ENCODE measurements around the gene KIR2DL3. TPM values are rescaled to one million over a fixed set of nuclear protein-coding genes. Genes with fewer than 3 reads are reported as not detected.
"Not testable (repeated sequence)": the region's sequence is repeated elsewhere in the genome, so short reads cannot be mapped to it uniquely, and the experiment has no call there.

Gene KIR2DL3
- total RNA-seq, 5 donors from 2014 or later (not counting 1 experiment from before 2014, with no cell fraction given): 0.16 to 0.89 (median 0.45) TPM; not detected in 2

DNA sequence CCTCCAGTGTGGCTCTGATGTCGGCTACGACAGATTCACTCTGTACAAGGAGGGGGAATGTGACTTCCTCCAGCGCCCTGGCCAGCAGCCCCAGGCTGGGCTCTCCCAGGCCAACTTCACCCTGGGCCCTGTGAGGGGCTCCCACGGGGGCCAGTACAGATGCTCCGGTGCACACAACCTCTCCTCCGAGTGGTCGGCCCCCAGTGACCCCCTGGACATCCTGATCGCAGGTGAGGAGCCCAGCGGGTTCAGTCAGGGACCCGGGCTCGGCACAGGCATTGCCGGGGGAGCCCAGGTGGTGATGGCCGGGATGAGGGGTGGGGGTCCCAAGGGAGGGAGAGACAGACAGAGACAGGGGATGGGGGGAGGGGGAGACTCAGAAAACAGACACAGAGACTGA is 40.6 kb upstream of the KIR2DL3 start:
- not testable (repeated sequence) for H3K4me3 ChIP-seq (ENCODE audit: control insufficient read depth in 1 of 2, extremely low read depth in 1 of 2, low read length in 1 of 2)

DNA sequence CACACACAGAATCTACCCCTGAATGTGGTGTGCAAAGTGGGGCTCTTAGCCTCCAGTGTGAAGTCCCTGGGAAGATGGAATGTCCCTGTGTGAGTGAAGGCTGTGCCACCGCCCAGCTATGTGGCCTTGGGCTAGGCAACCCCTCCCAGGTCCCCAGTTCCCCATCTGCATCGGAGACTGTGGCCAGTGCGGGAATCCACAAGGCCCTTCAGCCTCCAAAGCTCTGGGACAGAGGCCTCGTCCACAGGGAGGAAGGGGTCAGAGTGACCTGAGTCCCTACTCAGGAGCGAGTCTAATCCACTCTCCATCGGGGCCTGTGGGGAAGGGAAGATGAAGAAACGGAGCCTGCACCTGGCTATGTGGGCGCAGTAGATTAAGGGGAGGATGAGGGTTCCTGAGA is 33.4 kb upstream of the KIR2DL3 start:
- Histone ChIP-seq H3K36me3 (ENCODE audit: control insufficient read depth in 2 of 2, extremely low read depth in 1 of 2, insufficient read depth in 1 of 2, low read length in 1 of 2) (no peaks in the 10 kb centered on the region), H3K9me3 (no peaks in the 10 kb centered on the region), H3K4me1 (ENCODE audit: control insufficient read depth in 1 of 2, extremely low read depth in 1 of 2, insufficient read depth in 2 of 2, low read length in 2 of 2) (peaks cover 0 to 12% of the 10 kb centered on the region in 2 experiments), H3K27ac (ENCODE audit: low read length) (no peak overlapping the region), H3K4me3 (ENCODE audit: control insufficient read depth in 1 of 2, extremely low read depth in 1 of 2, low read length in 1 of 2) (no peak overlapping the region), H3K27me3 (replicated peaks in 1 of 2; ENCODE audit: control insufficient read depth in 2 of 2, extremely low read depth in 1 of 2, insufficient read depth in 2 of 2, low read length in 1 of 2) (peaks cover 0 to 20% of the 10 kb centered on the region in 2 experiments)
- Mint-ChIP-seq H3K9me3 (no peaks in the 10 kb centered on the region), H3K27ac (no peak overlapping the region), H3K4me1 (peaks cover 0 to 15% (median 6%) of the 10 kb centered on the region in 3 donors), H3K36me3 (no peaks in the 10 kb centered on the region), H3K27me3 (peaks cover 11 to 16% of the 10 kb centered on the region in 2 donors), H3K4me3 (no peak overlapping the region)
- no peak for DNase-seq
- no peak for ATAC-seq (replicated peaks in 1 of 4)
- POLR2A ChIA-PET: no interaction called here
- 73% methylated on average over 6 of the region's 8 CpGs for WGBS (ENCODE audit: insufficient coverage)
- CTCF ChIA-PET: no interaction called here

More for the DNA sequence above, 40.6 kb upstream of the KIR2DL3 start:
- ATAC-seq (replicated peaks in 1 of 4); H3K36me3 ChIP-seq (ENCODE audit: control insufficient read depth in 2 of 2, extremely low read depth in 1 of 2, insufficient read depth in 1 of 2, low read length in 1 of 2); H3K9me3 Mint-ChIP-seq; H3K4me1 ChIP-seq (ENCODE audit: control insufficient read depth in 1 of 2, extremely low read depth in 1 of 2, insufficient read depth in 2 of 2, low read length in 2 of 2); DNase-seq; H3K4me1 Mint-ChIP-seq; POLR2A ChIA-PET; H3K27ac ChIP-seq (ENCODE audit: low read length); H3K36me3 Mint-ChIP-seq; H3K27ac Mint-ChIP-seq; H3K4me3 Mint-ChIP-seq; H3K9me3 ChIP-seq; CTCF ChIA-PET: not testable (repeated sequence)
- H3K27me3 ChIP-seq (replicated peaks in 1 of 2; ENCODE audit: control insufficient read depth in 2 of 2, extremely low read depth in 1 of 2, insufficient read depth in 2 of 2, low read length in 1 of 2): peaks cover 0 to 36% of the 10 kb centered on the region in 2 experiments
- peaks cover 28 to 44% of the 10 kb centered on the region in 2 donors for H3K27me3 Mint-ChIP-seq
- WGBS (ENCODE audit: insufficient coverage): 82% methylated on average over 9 of the region's 13 CpGs

DNA sequence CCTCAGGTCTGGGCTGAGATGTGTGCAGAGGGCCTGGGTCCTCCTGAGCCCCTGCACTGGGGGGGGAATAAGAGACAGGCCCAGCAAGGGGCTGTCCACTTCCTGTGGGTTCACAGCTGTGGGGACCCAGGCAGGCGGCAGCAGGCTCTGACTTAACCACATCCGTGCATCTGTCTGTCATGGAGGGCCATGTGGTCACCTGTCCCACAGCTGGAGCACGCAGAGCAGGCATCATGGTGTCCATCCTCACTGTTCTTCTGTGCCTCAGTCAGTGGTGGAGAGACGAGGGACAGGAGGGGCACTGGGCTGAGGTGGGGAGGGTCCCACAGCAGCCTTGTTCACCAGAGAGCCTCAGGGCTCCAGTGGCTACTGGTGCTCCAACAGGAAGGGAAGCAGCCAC is 30.4 kb upstream of the KIR2DL3 start:
- Mint-ChIP-seq H3K27ac (no peak overlapping the region), H3K4me1 (peaks cover 0 to 21% (median 8%) of the 10 kb centered on the region in 3 donors), H3K9me3 (no peaks in the 10 kb centered on the region), H3K27me3 (peaks cover 8% of the 10 kb centered on the region in 2 donors), H3K4me3 (no peak overlapping the region), H3K36me3 (no peaks in the 10 kb centered on the region)
- ChIA-PET CTCF (no interaction called here), POLR2A (no interaction called here)
- no peaks in the 10 kb centered on the region for H3K36me3 ChIP-seq (ENCODE audit: control insufficient read depth in 2 of 2, extremely low read depth in 1 of 2, insufficient read depth in 1 of 2, low read length in 1 of 2)
- ATAC-seq (replicated peaks in 1 of 4) (peak in 1 of 4 experiments; percentile 48), DNase-seq (peak in 5 of 35 experiments; percentile 4 to 19 (median 10))
- 0% methylated on average over 3 of the region's 4 CpGs for WGBS (ENCODE audit: insufficient coverage)
- no peak overlapping the region for H3K27ac ChIP-seq (ENCODE audit: low read length)
- no peak overlapping the region for H3K4me3 ChIP-seq (ENCODE audit: control insufficient read depth in 1 of 2, extremely low read depth in 1 of 2, low read length in 1 of 2)
- no peaks in the 10 kb centered on the region for H3K9me3 ChIP-seq
- H3K4me1 ChIP-seq (ENCODE audit: control insufficient read depth in 1 of 2, extremely low read depth in 1 of 2, insufficient read depth in 2 of 2, low read length in 2 of 2): peaks cover 0 to 12% of the 10 kb centered on the region in 2 experiments
- H3K27me3 ChIP-seq (replicated peaks in 1 of 2; ENCODE audit: control insufficient read depth in 2 of 2, extremely low read depth in 1 of 2, insufficient read depth in 2 of 2, low read length in 1 of 2): peaks cover 0 to 19% of the 10 kb centered on the region in 2 experiments

DNA sequence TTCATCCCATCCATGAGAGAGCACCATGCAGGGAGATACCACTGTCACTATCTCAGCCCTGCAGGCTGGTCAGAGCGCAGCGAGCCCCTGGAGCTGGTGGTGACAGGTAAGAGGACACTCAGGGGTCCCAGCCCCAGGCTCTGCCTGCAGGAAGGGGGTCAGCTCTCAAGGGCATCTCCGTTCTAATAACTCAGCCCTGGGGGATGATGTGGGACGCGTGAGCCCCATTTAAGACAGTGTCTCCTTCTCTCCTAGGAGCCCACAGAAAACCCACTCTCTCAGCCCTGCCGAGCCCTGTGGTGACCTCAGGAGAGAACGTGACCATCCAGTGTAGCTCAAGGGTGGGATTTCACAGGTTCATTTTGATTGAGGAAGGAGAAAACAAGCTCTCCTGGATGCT is 29.5 kb upstream of the KIR2DL3 start:
- peaks cover 13 to 14% of the 10 kb centered on the region in 2 donors for H3K27me3 Mint-ChIP-seq
- ATAC-seq (replicated peaks in 1 of 4) (no peak), DNase-seq (no peak)
- no peaks in the 10 kb centered on the region for H3K36me3 ChIP-seq (ENCODE audit: control insufficient read depth in 2 of 2, extremely low read depth in 1 of 2, insufficient read depth in 1 of 2, low read length in 1 of 2)
- WGBS (ENCODE audit: insufficient coverage): no CpG with 5 or more reads among the region's 7 CpGs
- no peak overlapping the region for H3K27ac ChIP-seq (ENCODE audit: low read length)
- peaks cover 0 to 21% (median 8%) of the 10 kb centered on the region in 3 donors for H3K4me1 Mint-ChIP-seq
- H3K27me3 ChIP-seq (replicated peaks in 1 of 2; ENCODE audit: control insufficient read depth in 2 of 2, extremely low read depth in 1 of 2, insufficient read depth in 2 of 2, low read length in 1 of 2): peaks cover 0 to 26% of the 10 kb centered on the region in 2 experiments
- peaks cover 0 to 12% of the 10 kb centered on the region in 2 experiments for H3K4me1 ChIP-seq (ENCODE audit: control insufficient read depth in 1 of 2, extremely low read depth in 1 of 2, insufficient read depth in 2 of 2, low read length in 2 of 2)
- no peak overlapping the region for H3K4me3 ChIP-seq (ENCODE audit: control insufficient read depth in 1 of 2, extremely low read depth in 1 of 2, low read length in 1 of 2)
- H3K4me3 Mint-ChIP-seq: no peak overlapping the region
- ChIA-PET CTCF (no interaction called here), POLR2A (no interaction called here)
- no peaks in the 10 kb centered on the region for H3K36me3 Mint-ChIP-seq
- H3K9me3 Mint-ChIP-seq: no peaks in the 10 kb centered on the region
- no peaks in the 10 kb centered on the region for H3K9me3 ChIP-seq
- no peak overlapping the region for H3K27ac Mint-ChIP-seq

DNA sequence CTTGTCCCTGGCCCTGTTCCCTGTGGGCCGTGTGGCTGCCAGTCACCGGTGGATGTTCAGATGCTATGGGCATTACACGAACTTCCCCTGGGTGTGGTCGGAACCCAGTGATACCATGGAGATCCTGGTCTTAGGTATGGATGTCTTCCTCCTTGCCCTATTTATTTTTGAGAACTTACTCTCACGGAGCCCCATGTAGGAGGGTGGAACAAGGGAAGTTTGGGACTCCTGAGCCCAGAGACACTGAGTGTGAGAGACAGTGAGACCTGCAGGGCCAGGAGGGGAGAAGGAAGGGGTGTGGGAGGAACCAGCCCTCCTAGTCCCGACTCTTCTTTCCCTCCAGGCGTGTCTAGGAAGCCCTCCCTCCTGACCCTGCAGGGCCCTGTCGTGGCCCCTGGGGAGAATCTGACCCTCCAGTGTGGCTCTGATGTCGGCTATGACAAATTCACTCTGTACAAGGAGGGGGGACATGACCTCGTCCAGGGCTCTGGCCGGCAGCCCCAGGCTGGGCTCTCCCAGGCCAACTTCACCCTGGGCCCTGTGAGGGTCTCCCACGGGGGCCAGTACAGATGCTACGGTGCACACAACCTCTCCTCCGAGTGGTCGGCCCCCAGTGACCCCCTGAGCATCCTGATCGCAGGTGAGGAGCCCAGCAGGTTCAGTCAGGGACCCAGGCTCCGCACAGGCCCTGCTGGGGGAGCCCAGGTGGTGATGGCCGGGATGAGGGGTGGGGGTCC is 28.9 kb upstream of the KIR2DL3 start:
- Histone ChIP-seq H3K9me3 (no peaks in the 10 kb centered on the region), H3K27ac (ENCODE audit: low read length) (no peak overlapping the region), H3K27me3 (replicated peaks in 1 of 2; ENCODE audit: control insufficient read depth in 2 of 2, extremely low read depth in 1 of 2, insufficient read depth in 2 of 2, low read length in 1 of 2) (peaks cover 0 to 26% of the 10 kb centered on the region in 2 experiments), H3K36me3 (ENCODE audit: control insufficient read depth in 2 of 2, extremely low read depth in 1 of 2, insufficient read depth in 1 of 2, low read length in 1 of 2) (no peaks in the 10 kb centered on the region), H3K4me3 (ENCODE audit: control insufficient read depth in 1 of 2, extremely low read depth in 1 of 2, low read length in 1 of 2) (no peak overlapping the region), H3K4me1 (ENCODE audit: control insufficient read depth in 1 of 2, extremely low read depth in 1 of 2, insufficient read depth in 2 of 2, low read length in 2 of 2) (peaks cover 0 to 12% of the 10 kb centered on the region in 2 experiments)
- no peaks in the 10 kb centered on the region for H3K36me3 Mint-ChIP-seq
- H3K9me3 Mint-ChIP-seq: no peaks in the 10 kb centered on the region
- WGBS (ENCODE audit: insufficient coverage): 81% methylated on average over 12 of the region's 18 CpGs
- ATAC-seq (replicated peaks in 1 of 4) (no peak), DNase-seq (no peak)
- POLR2A ChIA-PET: no interaction called here
- peaks cover 0 to 21% (median 8%) of the 10 kb centered on the region in 3 donors for H3K4me1 Mint-ChIP-seq
- H3K4me3 Mint-ChIP-seq: no peak overlapping the region
- H3K27me3 Mint-ChIP-seq: peaks cover 11 to 13% of the 10 kb centered on the region in 2 donors
- CTCF ChIA-PET: no interaction called here
- H3K27ac Mint-ChIP-seq: no peak overlapping the region

DNA sequence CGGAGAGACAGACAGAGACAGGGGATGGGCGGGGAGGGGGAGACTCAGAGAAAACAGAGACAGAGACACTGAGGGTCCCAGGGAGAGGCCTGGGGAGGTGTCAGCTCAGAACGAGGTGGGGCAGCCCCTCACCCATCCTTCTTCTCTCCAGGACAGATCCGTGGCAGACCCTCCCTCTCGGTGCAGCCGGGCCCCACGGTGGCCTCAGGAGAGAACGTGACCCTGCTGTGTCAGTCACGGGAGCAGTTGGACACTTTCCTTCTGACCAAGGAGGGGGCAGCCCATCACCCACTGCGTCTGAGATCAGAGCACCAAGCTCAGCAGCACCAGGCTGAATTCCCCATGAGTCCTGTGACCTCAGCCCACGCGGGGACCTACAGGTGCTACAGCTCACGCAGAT is 28.4 kb upstream of the KIR2DL3 start:
- ATAC-seq (replicated peaks in 1 of 4); H3K27ac Mint-ChIP-seq; CTCF ChIA-PET; H3K36me3 ChIP-seq (ENCODE audit: control insufficient read depth in 2 of 2, extremely low read depth in 1 of 2, insufficient read depth in 1 of 2, low read length in 1 of 2); H3K4me3 Mint-ChIP-seq; H3K36me3 Mint-ChIP-seq; H3K27ac ChIP-seq (ENCODE audit: low read length); POLR2A ChIA-PET; H3K9me3 Mint-ChIP-seq; DNase-seq; H3K9me3 ChIP-seq; H3K4me3 ChIP-seq (ENCODE audit: control insufficient read depth in 1 of 2, extremely low read depth in 1 of 2, low read length in 1 of 2): not testable (repeated sequence)
- peaks cover 11 to 13% of the 10 kb centered on the region in 2 donors for H3K27me3 Mint-ChIP-seq
- Histone ChIP-seq H3K4me1 (ENCODE audit: control insufficient read depth in 1 of 2, extremely low read depth in 1 of 2, insufficient read depth in 2 of 2, low read length in 2 of 2) (peaks cover 0 to 12% of the 10 kb centered on the region in 2 experiments), H3K27me3 (replicated peaks in 1 of 2; ENCODE audit: control insufficient read depth in 2 of 2, extremely low read depth in 1 of 2, insufficient read depth in 2 of 2, low read length in 1 of 2) (peaks cover 0 to 26% of the 10 kb centered on the region in 2 experiments)
- WGBS (ENCODE audit: insufficient coverage): 88% methylated on average over 10 of the region's 13 CpGs
- H3K4me1 Mint-ChIP-seq: peaks cover 0 to 21% (median 8%) of the 10 kb centered on the region in 3 donors

Measured in T-cell (primary cell).